IPS-20b (cell line): ENCODE measurements around the gene CNTN4.

ENCODE experiments used
- H3K27ac ChIP-seq: one replicate; pipeline ENCODE4 v1.5.1; 2013; ENCODE audit warnings: low read length
- H3K27me3 ChIP-seq: 2 replicates; pipeline ENCODE4 v1.6.1; 2013; ENCODE audit warnings: mild to moderate bottlenecking, low read length, inconsistent platforms; ENCODE audit not compliant: insufficient read depth
- H3K36me3 ChIP-seq: 2 replicates; pipeline ENCODE4 v1.6.1; 2013; ENCODE audit warnings: low read depth, mild to moderate bottlenecking, inconsistent platforms, low read length, moderate library complexity; ENCODE audit not compliant: insufficient read depth
- H3K4me1 ChIP-seq: 2 replicates; pipeline ENCODE4 v1.6.1; 2013; ENCODE audit warnings: mild to moderate bottlenecking, control low read depth, inconsistent platforms, low read length, moderate library complexity; ENCODE audit not compliant: insufficient read depth
- H3K4me3 ChIP-seq: 2 replicates; pipeline ENCODE4 v1.5.1; 2013; ENCODE audit warnings: mild to moderate bottlenecking, low read length, inconsistent platforms
- H3K9ac ChIP-seq: 2 replicates; pipeline ENCODE4 v1.6.1; 2013; ENCODE audit warnings: low read depth, mild to moderate bottlenecking, inconsistent platforms, low read length, moderate library complexity
- H3K9me3 ChIP-seq: 2 replicates; pipeline ENCODE4 v1.6.1; 2013; ENCODE audit warnings: mild to moderate bottlenecking, low read depth, low read length, inconsistent platforms; ENCODE audit not compliant: insufficient read depth

Gene CNTN4

GRCh38 chr3:2153547-2153946, 54.9 kb downstream of the CNTN4 start:
- Histone ChIP-seq H3K27ac (no peak overlapping the region), H3K9ac (no peak overlapping the region), H3K4me1 (no peaks in the 10 kb centered on the region), H3K36me3 (no peaks in the 10 kb centered on the region), H3K27me3 (0 out of 2 replicates have a peak, but pooled peaks cover 3% of the 10 kb centered on the region), H3K4me3 (no peak overlapping the region), H3K9me3 (no peaks in the 10 kb centered on the region)

GRCh38 chr3:2154621-2155020, 56.0 kb downstream of the CNTN4 start:
- no peak overlapping the region for H3K4me3 ChIP-seq
- H3K36me3 ChIP-seq: no peaks in the 10 kb centered on the region
- 0 out of 2 replicates have a peak, but pooled peaks cover 3% of the 10 kb centered on the region for H3K27me3 ChIP-seq
- no peak overlapping the region for H3K27ac ChIP-seq
- no peak overlapping the region for H3K9ac ChIP-seq
- H3K4me1 ChIP-seq: no peaks in the 10 kb centered on the region
- no peaks in the 10 kb centered on the region for H3K9me3 ChIP-seq

- H3K27ac ChIP-seq: no peak overlapping the region
- H3K9ac ChIP-seq: no peak overlapping the region
- H3K27me3 ChIP-seq: 0 out of 2 replicates have a peak, but pooled peaks cover 3% of the 10 kb centered on the region
- H3K9me3 ChIP-seq: no peaks in the 10 kb centered on the region
- no peak overlapping the region for H3K4me3 ChIP-seq
- no peaks in the 10 kb centered on the region for H3K36me3 ChIP-seq
- no peaks in the 10 kb centered on the region for H3K4me1 ChIP-seq
These were observed 57.7 kb downstream of the CNTN4 start for GRCh38 chr3:2156244-2156847.

- Histone ChIP-seq H3K9me3 (no peaks in the 10 kb centered on the region), H3K4me1 (no peaks in the 10 kb centered on the region), H3K27me3 (0 out of 2 replicates have a peak, but pooled peaks cover 3% of the 10 kb centered on the region), H3K4me3 (no peak overlapping the region), H3K36me3 (no peaks in the 10 kb centered on the region), H3K27ac (no peak overlapping the region), H3K9ac (no peak overlapping the region)
These were observed 60.2 kb downstream of the CNTN4 start for GRCh38 chr3:2158828-2159227.

- Histone ChIP-seq H3K9ac (no peak overlapping the region), H3K27me3 (no peaks in the 10 kb centered on the region), H3K4me3 (no peak overlapping the region), H3K36me3 (no peaks in the 10 kb centered on the region), H3K9me3 (no peaks in the 10 kb centered on the region), H3K27ac (no peak overlapping the region), H3K4me1 (no peaks in the 10 kb centered on the region; the same call in 1 of the 2 replicates)
These were observed 67.9 kb downstream of the CNTN4 start for GRCh38 chr3:2166552-2166951.

GRCh38 chr3:2172561-2173171, 74.0 kb downstream of the CNTN4 start:
- H3K27me3 ChIP-seq: no peaks in the 10 kb centered on the region
- H3K27ac ChIP-seq: no peak overlapping the region
- H3K36me3 ChIP-seq: no peaks in the 10 kb centered on the region
- no peaks in the 10 kb centered on the region for H3K9me3 ChIP-seq
- H3K9ac ChIP-seq: no peak overlapping the region
- H3K4me3 ChIP-seq: no peak overlapping the region
- H3K4me1 ChIP-seq: no peaks in the 10 kb centered on the region

- Histone ChIP-seq H3K9ac (no peak overlapping the region), H3K4me1 (no peaks in the 10 kb centered on the region), H3K27ac (no peak overlapping the region), H3K36me3 (no peaks in the 10 kb centered on the region), H3K4me3 (no peak overlapping the region), H3K9me3 (no peaks in the 10 kb centered on the region), H3K27me3 (no peaks in the 10 kb centered on the region)
These were observed 82.0 kb downstream of the CNTN4 start for GRCh38 chr3:2180634-2181033.

GRCh38 chr3:2198776-2199279, 100.2 kb downstream of the CNTN4 start:
- H3K27ac ChIP-seq: no peak overlapping the region
- H3K36me3 ChIP-seq: no peaks in the 10 kb centered on the region
- peaks cover 3% of the 10 kb centered on the region; the same call in 1 of the 2 replicates for H3K4me1 ChIP-seq
- no peak overlapping the region for H3K4me3 ChIP-seq
- no peaks in the 10 kb centered on the region for H3K9me3 ChIP-seq
- no peaks in the 10 kb centered on the region for H3K27me3 ChIP-seq
- no peak overlapping the region for H3K9ac ChIP-seq

- H3K36me3 ChIP-seq: no peaks in the 10 kb centered on the region
- no peak overlapping the region for H3K27ac ChIP-seq
- no peak overlapping the region for H3K4me3 ChIP-seq
- peaks cover 3% of the 10 kb centered on the region; the same call in 1 of the 2 replicates for H3K4me1 ChIP-seq
- no peaks in the 10 kb centered on the region for H3K9me3 ChIP-seq
- H3K27me3 ChIP-seq: no peaks in the 10 kb centered on the region
- no peak overlapping the region for H3K9ac ChIP-seq
These were observed 105.4 kb downstream of the CNTN4 start for GRCh38 chr3:2204054-2204453.

- H3K9me3 ChIP-seq: no peaks in the 10 kb centered on the region
- H3K4me1 ChIP-seq: peaks cover 3% of the 10 kb centered on the region; the same call in 1 of the 2 replicates
- no peak overlapping the region for H3K27ac ChIP-seq
- no peak overlapping the region for H3K4me3 ChIP-seq
- no peaks in the 10 kb centered on the region for H3K27me3 ChIP-seq
- no peaks in the 10 kb centered on the region for H3K36me3 ChIP-seq
- H3K9ac ChIP-seq: no peak overlapping the region
These were observed 107.0 kb downstream of the CNTN4 start for GRCh38 chr3:2205692-2206091.

- no peak overlapping the region for H3K4me3 ChIP-seq
- H3K4me1 ChIP-seq: no peaks in the 10 kb centered on the region
- H3K9ac ChIP-seq: no peak overlapping the region
- H3K36me3 ChIP-seq: no peaks in the 10 kb centered on the region
- H3K27ac ChIP-seq: no peak overlapping the region
- no peaks in the 10 kb centered on the region for H3K9me3 ChIP-seq
- H3K27me3 ChIP-seq: no peaks in the 10 kb centered on the region
These were observed 107.9 kb downstream of the CNTN4 start for GRCh38 chr3:2206536-2206935.

GRCh38 chr3:2211568-2211967, 112.9 kb downstream of the CNTN4 start:
- Histone ChIP-seq H3K36me3 (no peaks in the 10 kb centered on the region), H3K9me3 (no peaks in the 10 kb centered on the region), H3K4me1 (peaks cover 2% of the 10 kb centered on the region; the same call in 1 of the 2 replicates), H3K27ac (no peak overlapping the region), H3K27me3 (no peaks in the 10 kb centered on the region), H3K9ac (no peak overlapping the region), H3K4me3 (no peak overlapping the region)
